Kidney glomerular epithelial cell (primary cell): ENCODE measurements around the gene ZC3H12A.

ENCODE experiments used
- DNase-seq: peaks from one replicate; lab custom pipeline; 2025; lab: John Stamatoyannopoulos, UW

Gene ZC3H12A

GRCh38 chr1:37478890-37479254 is 4.5 kb downstream of the ZC3H12A start:
- DNase-seq, result no peak

- DNase-seq, result peak; percentile 93
Measured at GRCh38 chr1:37479255-37480124, 5.1 kb downstream of the ZC3H12A start.

GRCh38 chr1:37480125-37480466 is 5.7 kb downstream of the ZC3H12A start:
- DNase-seq, result no peak

GRCh38 chr1:37480581-37481288 is 6.4 kb downstream of the ZC3H12A start:
- DNase-seq, result no peak

GRCh38 chr1:37481289-37482003 is 7.1 kb downstream of the ZC3H12A start:
- no peak for DNase-seq

- DNase-seq, result no peak
Measured at GRCh38 chr1:37482004-37482785, 7.8 kb downstream of the ZC3H12A start.

- DNase-seq, result no peak
Measured at GRCh38 chr1:37482796-37483744, 8.7 kb downstream of the ZC3H12A start.

GRCh38 chr1:37483785-37484184 is 9.4 kb downstream of the ZC3H12A start:
- DNase-seq, result no peak

- no peak for DNase-seq
Measured at GRCh38 chr1:37484325-37485051, 10.1 kb downstream of the ZC3H12A start.

- DNase-seq, result no peak
Measured at GRCh38 chr1:37485902-37486679, 11.7 kb downstream of the ZC3H12A start.

- peak; percentile 71 for DNase-seq
Measured at GRCh38 chr1:37486680-37487618, 12.6 kb downstream of the ZC3H12A start.

GRCh38 chr1:37487619-37487984 is 13.2 kb downstream of the ZC3H12A start:
- DNase-seq, result no peak

- no peak for DNase-seq
Measured at GRCh38 chr1:37493336-37494098, 19.1 kb downstream of the ZC3H12A start.

- no peak for DNase-seq
Measured at GRCh38 chr1:37495875-37496274, 21.5 kb downstream of the ZC3H12A start.

- no peak for DNase-seq
Measured at GRCh38 chr1:37497832-37498231, 23.5 kb downstream of the ZC3H12A start.

GRCh38 chr1:37498872-37499617 is 24.7 kb downstream of the ZC3H12A start:
- DNase-seq, result peak; percentile 47

GRCh38 chr1:37501661-37502060 is 27.3 kb downstream of the ZC3H12A start:
- DNase-seq, result no peak
